ENCODE results near the gene TMEM14A. TPM values are rescaled to one million over a fixed set of nuclear protein-coding genes. Genes with fewer than 3 reads are reported as not detected.
A peak's percentile ranks its signal among the peaks of the same experiment; 100 is the strongest.

TMEM14A gene
- total RNA-seq (10 to 100 TPM; 12.4 to 24.4 (median 17.3) TPM), polyA plus RNA-seq (10 to 100 TPM; 15.9 to 29.6 TPM)

DNA sequence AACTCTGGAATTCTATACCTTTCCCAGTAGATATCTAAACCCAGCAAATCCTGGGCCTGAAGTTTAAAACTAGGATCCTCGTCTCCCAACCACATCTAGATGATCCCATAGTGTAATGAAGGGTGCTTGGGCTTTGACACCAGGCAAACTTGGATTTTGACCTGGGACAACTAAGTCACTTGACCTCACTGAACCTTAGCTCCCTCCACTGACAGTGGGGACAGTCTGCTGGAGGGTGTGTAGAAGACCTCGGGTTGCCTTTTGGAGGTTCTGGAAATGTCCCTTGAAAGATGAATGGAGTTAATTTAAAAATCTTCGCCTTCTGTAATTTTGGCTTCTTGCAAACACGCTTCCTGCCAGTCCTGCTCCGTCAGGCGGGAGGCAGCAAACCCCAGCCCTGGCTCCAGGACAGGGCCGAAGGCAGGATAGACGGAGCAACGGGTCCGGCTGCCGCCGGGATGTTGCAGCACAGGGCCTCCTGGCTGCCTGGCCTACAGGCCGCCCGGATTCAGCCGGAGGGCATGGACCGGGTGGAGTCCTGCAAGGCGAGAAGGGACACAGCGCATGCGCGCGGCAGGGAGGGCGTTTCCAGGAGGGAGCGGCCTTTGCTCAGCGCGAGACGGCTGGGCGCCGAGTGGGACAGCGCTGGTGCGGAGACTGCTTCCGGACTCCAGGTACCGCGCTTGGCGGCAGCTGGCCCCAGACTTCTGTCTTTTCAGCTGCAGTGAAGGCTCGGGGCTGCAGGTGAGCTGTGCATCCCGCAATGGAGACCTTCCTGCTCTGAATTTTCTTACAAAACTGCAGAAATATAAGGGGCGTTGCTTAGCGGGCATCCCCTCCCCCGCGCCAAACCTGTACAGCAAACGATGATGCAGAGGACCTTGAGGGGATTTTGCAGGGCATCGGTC lies at the start of gene TMEM14A:
TMEM14A (plus strand) TSS at position 612 of the 908 bp plus-strand sequence. CDS start 5,990 bp downstream, outside the sequence.
- 4% methylated on average over 42 of the region's 42 CpGs for WGBS, 2 donors
- intact Hi-C loops (cut with DNase I) = no loop called here
- ATAC-seq = peak; percentile 96 to 99 (median 98)
- H3K4me3 ChIP-seq = peak within 1 kb of the TSS; percentile 31 to 64 (median 54)
- TF ChIP-seq, protein P1, sequence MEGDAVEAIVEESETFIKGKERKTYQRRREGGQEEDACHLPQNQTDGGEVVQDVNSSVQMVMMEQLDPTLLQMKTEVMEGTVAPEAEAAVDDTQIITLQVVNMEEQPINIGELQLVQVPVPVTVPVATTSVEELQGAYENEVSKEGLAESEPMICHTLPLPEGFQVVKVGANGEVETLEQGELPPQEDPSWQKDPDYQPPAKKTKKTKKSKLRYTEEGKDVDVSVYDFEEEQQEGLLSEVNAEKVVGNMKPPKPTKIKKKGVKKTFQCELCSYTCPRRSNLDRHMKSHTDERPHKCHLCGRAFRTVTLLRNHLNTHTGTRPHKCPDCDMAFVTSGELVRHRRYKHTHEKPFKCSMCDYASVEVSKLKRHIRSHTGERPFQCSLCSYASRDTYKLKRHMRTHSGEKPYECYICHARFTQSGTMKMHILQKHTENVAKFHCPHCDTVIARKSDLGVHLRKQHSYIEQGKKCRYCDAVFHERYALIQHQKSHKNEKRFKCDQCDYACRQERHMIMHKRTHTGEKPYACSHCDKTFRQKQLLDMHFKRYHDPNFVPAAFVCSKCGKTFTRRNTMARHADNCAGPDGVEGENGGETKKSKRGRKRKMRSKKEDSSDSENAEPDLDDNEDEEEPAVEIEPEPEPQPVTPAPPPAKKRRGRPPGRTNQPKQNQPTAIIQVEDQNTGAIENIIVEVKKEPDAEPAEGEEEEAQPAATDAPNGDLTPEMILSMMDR (IDR thresholded peaks at IDR 0.05) = no peak
- no peaks in the 10 kb centered on the region for H3K9me3 ChIP-seq
- H3K27ac ChIP-seq = peak within 1 kb of the TSS; percentile 17 to 70 (median 48)
- H3K4me1 ChIP-seq = peaks cover 3 to 15% (median 10%) of the 10 kb centered on the region in 3 donors
- DNase-seq = peak; percentile 95 to 100 (median 96)
- H3K27me3 ChIP-seq = no peaks in the 10 kb centered on the region
- H3K36me3 ChIP-seq = no peaks in the 10 kb centered on the region
- no peak for FAIRE-seq

- ATAC-seq = no peak
- TF ChIP-seq, protein P1 (IDR thresholded peaks at IDR 0.05) = no peak
- Histone ChIP-seq H3K27ac (no peak overlapping the region), H3K4me3 (no peak overlapping the region), H3K36me3 (no peaks in the 10 kb centered on the region), H3K27me3 (no peaks in the 10 kb centered on the region), H3K9me3 (no peaks in the 10 kb centered on the region), H3K4me1 (no peaks in the 10 kb centered on the region)
- FAIRE-seq = no peak
- DNase-seq = no peak
- intact Hi-C loops (cut with DNase I) = no loop called here
- WGBS, 2 donors = 40 to 52% methylated on average over 1 of the region's 1 CpG
Measured at GRCh38 chr6:52621631-52622030, 49.3 kb upstream of the TMEM14A start.

DNA sequence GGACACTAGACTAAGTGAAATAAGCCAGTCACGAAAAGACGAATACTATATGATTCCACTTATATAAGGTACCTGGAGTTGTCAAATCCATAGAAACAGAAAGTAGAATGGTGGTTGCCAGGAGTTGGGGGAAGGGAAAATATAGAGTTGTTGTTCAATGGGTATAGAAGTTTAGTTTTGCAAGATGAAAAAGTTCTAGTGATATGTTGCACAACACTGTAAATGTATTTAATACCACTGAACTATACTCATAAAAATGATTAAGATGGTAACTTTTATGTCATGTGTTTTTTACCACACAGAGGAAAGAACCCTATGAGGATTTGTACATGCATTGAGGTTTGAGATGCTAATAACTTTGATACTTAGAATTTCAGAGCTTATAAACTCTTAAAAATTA lies 48.1 kb upstream of the TMEM14A start:
- DNase-seq (no peak), ATAC-seq (no peak), FAIRE-seq (no peak)
- Histone ChIP-seq H3K4me3 (no peak overlapping the region), H3K27me3 (no peaks in the 10 kb centered on the region), H3K9me3 (no peaks in the 10 kb centered on the region), H3K27ac (no peak overlapping the region), H3K36me3 (no peaks in the 10 kb centered on the region), H3K4me1 (no peaks in the 10 kb centered on the region)
- TF ChIP-seq, protein P1 (IDR thresholded peaks at IDR 0.05) = no peak
- 82 to 91% methylated on average over 2 of the region's 2 CpGs for WGBS, 2 donors
- intact Hi-C loops (cut with DNase I) = no loop called here

- DNase-seq = no peak
- H3K36me3 ChIP-seq = no peaks in the 10 kb centered on the region
- 93 to 97% methylated on average over 1 of the region's 1 CpG for WGBS, 2 donors
- H3K9me3 ChIP-seq = no peaks in the 10 kb centered on the region
- no peak for ATAC-seq
- FAIRE-seq = no peak
- H3K4me3 ChIP-seq = no peak overlapping the region
- TF ChIP-seq, protein P1 (IDR thresholded peaks at IDR 0.05) = no peak
- no peaks in the 10 kb centered on the region for H3K27me3 ChIP-seq
- intact Hi-C loops (cut with DNase I) = no loop called here
- H3K4me1 ChIP-seq = no peaks in the 10 kb centered on the region
- H3K27ac ChIP-seq = no peak overlapping the region
Measured at GRCh38 chr6:52632011-52632410, 38.9 kb upstream of the TMEM14A start.

GRCh38 chr6:52634211-52634610 lies 36.7 kb upstream of the TMEM14A start:
- H3K4me3 ChIP-seq = no peak overlapping the region
- FAIRE-seq (peak; percentile 20), DNase-seq (no peak), ATAC-seq (no peak)
- 53 to 58% methylated on average over 3 of the region's 3 CpGs for WGBS, 2 donors
- no peaks in the 10 kb centered on the region for H3K9me3 ChIP-seq
- intact Hi-C loops (cut with DNase I) = no loop called here
- TF ChIP-seq, protein P1 (IDR thresholded peaks at IDR 0.05) = no peak
- H3K27me3 ChIP-seq = no peaks in the 10 kb centered on the region
- no peaks in the 10 kb centered on the region for H3K4me1 ChIP-seq
- no peak overlapping the region for H3K27ac ChIP-seq
- no peaks in the 10 kb centered on the region for H3K36me3 ChIP-seq
